ENCODE data around the gene KDM5C. TPM values are rescaled to one million over a fixed set of nuclear protein-coding genes. Genes with fewer than 3 reads are reported as not detected.
"Not testable (repeated sequence)": the region's sequence is repeated elsewhere in the genome, so short reads cannot be mapped to it uniquely, and the experiment has no call there.

The KDM5C gene
- total RNA-seq, 1 donor from 2014 or later, result 84.5 TPM

DNA sequence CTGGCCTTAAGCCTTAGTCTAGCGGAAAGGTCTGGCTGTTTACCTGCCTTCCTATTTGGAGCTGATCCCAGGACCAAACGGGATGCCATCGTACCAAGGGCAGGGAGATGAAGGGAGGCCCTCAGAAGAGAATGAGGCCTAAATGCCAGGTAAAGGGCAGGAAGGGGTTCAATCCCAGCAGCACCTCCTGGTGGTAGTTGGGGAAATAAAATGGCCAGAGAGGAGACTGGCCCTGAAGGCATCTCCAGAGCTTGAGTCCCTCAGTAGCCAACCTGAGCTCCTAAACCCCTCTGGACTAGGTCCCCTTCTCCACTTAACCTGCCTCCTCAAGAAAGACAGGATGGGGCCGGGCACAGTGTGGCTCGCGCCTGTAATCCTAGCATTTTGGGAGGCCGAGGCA is 53.7 kb downstream of the KDM5C start:
- H4K20me1 ChIP-seq (ENCODE audit: insufficient read depth, low read length), result no peaks in the 10 kb centered on the region
- Mint-ChIP-seq H3K4me3 (ENCODE audit: unreplicated experiment) (no peak overlapping the region), H3K27me3 (ENCODE audit: low read depth, unreplicated experiment) (no peaks in the 10 kb centered on the region), H3K9me3 (ENCODE audit: unreplicated experiment) (peaks cover 2% of the 10 kb centered on the region), H3K4me1 (ENCODE audit: low read depth, unreplicated experiment) (no peaks in the 10 kb centered on the region), H3K27ac (ENCODE audit: unreplicated experiment) (no peak overlapping the region), H3K36me3 (ENCODE audit: low read depth, unreplicated experiment) (peaks cover 4% of the 10 kb centered on the region)
- no peaks in the 10 kb centered on the region for H3K36me3 ChIP-seq (ENCODE audit: insufficient read depth, low read length)
- DNase-seq (ENCODE audit: low read depth) (no peak), FAIRE-seq (no peak)
- H3K9me3 ChIP-seq (ENCODE audit: insufficient read depth, low read depth, low read length), result no peaks in the 10 kb centered on the region
- no peak overlapping the region for H3K4me2 ChIP-seq (ENCODE audit: low read length)
- H2AFZ ChIP-seq (ENCODE audit: low read depth, low read length), result no peak overlapping the region
- no peak for TF ChIP-seq EZH2 (IDR thresholded peaks at IDR 0.05; ENCODE audit: insufficient read depth, low read length)
- TF ChIP-seq, protein P1, sequence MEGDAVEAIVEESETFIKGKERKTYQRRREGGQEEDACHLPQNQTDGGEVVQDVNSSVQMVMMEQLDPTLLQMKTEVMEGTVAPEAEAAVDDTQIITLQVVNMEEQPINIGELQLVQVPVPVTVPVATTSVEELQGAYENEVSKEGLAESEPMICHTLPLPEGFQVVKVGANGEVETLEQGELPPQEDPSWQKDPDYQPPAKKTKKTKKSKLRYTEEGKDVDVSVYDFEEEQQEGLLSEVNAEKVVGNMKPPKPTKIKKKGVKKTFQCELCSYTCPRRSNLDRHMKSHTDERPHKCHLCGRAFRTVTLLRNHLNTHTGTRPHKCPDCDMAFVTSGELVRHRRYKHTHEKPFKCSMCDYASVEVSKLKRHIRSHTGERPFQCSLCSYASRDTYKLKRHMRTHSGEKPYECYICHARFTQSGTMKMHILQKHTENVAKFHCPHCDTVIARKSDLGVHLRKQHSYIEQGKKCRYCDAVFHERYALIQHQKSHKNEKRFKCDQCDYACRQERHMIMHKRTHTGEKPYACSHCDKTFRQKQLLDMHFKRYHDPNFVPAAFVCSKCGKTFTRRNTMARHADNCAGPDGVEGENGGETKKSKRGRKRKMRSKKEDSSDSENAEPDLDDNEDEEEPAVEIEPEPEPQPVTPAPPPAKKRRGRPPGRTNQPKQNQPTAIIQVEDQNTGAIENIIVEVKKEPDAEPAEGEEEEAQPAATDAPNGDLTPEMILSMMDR (IDR thresholded peaks at IDR 0.05; ENCODE audit: insufficient read depth, low read depth, low read length), result no peak
- H3K27ac ChIP-seq (ENCODE audit: low read depth, low read length), result no peak overlapping the region
- no peaks in the 10 kb centered on the region for H3K4me1 ChIP-seq (ENCODE audit: insufficient read depth, low read length)
- no peak overlapping the region for H3K4me3 ChIP-seq (ENCODE audit: insufficient read depth, low read depth, low read length)
- H3K9ac ChIP-seq (ENCODE audit: low read length), result no peak overlapping the region
- no peaks in the 10 kb centered on the region for H3K79me2 ChIP-seq (ENCODE audit: insufficient read depth, low read length)
- H3K27me3 ChIP-seq (ENCODE audit: insufficient read depth, low read length), result no peaks in the 10 kb centered on the region

DNA sequence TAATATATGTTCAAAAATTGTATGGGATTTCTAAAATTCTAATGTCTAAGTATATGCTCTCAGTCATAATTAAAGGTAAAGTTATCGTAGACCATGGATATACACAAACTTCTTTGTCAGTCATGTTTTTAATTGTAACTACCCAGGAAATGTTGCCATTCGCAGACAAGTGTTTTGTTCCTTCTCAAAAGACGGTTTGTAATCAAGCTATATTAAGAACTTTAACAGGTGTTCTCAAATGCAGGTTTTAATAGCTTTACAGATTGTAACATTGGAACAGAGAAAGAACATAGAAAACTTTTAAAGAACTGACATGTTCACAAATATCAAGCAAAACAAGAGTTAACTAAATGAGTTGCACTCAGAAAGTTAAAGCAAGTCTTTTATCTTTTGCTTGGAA is 58.9 kb downstream of the KDM5C start:
- Histone ChIP-seq H3K4me3 (ENCODE audit: insufficient read depth, low read depth, low read length) (no peak overlapping the region), H2AFZ (ENCODE audit: low read depth, low read length) (no peak overlapping the region), H4K20me1 (ENCODE audit: insufficient read depth, low read length) (no peaks in the 10 kb centered on the region), H3K9me3 (ENCODE audit: insufficient read depth, low read depth, low read length) (no peaks in the 10 kb centered on the region), H3K9ac (ENCODE audit: low read length) (no peak overlapping the region), H3K79me2 (ENCODE audit: insufficient read depth, low read length) (no peaks in the 10 kb centered on the region), H3K4me1 (ENCODE audit: insufficient read depth, low read length) (no peaks in the 10 kb centered on the region), H3K4me2 (ENCODE audit: low read length) (no peak overlapping the region), H3K36me3 (ENCODE audit: insufficient read depth, low read length) (no peaks in the 10 kb centered on the region), H3K27me3 (ENCODE audit: insufficient read depth, low read length) (no peaks in the 10 kb centered on the region), H3K27ac (ENCODE audit: low read depth, low read length) (no peak overlapping the region)
- H3K4me1 Mint-ChIP-seq (ENCODE audit: low read depth, unreplicated experiment), result no peaks in the 10 kb centered on the region
- no peak overlapping the region for H3K4me3 Mint-ChIP-seq (ENCODE audit: unreplicated experiment)
- no peak for FAIRE-seq
- H3K27me3 Mint-ChIP-seq (ENCODE audit: low read depth, unreplicated experiment), result no peaks in the 10 kb centered on the region
- no peak for TF ChIP-seq EZH2 (IDR thresholded peaks at IDR 0.05; ENCODE audit: insufficient read depth, low read length)
- TF ChIP-seq, protein P1 (IDR thresholded peaks at IDR 0.05; ENCODE audit: insufficient read depth, low read depth, low read length), result no peak
- no peak for DNase-seq (ENCODE audit: low read depth)
- no peak overlapping the region for H3K27ac Mint-ChIP-seq (ENCODE audit: unreplicated experiment)
- no peaks in the 10 kb centered on the region for H3K36me3 Mint-ChIP-seq (ENCODE audit: low read depth, unreplicated experiment)
- no peaks in the 10 kb centered on the region for H3K9me3 Mint-ChIP-seq (ENCODE audit: unreplicated experiment)

DNA sequence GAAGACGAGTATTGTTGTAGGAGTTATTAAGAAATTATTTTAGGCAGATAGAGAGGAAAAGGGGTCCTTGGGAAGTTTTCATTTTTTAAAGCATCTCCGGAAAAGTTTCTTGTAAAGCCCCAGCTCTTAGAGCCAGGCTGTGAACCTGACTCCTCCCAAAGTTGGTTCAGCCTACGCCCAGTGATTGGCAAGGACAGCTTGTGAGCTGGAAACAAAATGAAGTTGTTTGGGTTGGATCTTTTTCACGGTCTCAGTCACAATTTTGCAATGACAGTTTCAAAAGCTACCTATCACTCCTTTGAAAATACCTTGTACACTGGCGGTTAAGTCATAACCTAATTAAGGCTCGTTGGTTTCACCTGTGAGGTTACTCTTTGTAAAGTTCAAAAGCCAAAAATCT is 60.4 kb downstream of the KDM5C start:
- H3K27ac ChIP-seq (ENCODE audit: low read depth, low read length); H2AFZ ChIP-seq (ENCODE audit: low read depth, low read length); H3K36me3 Mint-ChIP-seq (ENCODE audit: low read depth, unreplicated experiment); H3K9me3 ChIP-seq (ENCODE audit: insufficient read depth, low read depth, low read length); H3K4me1 Mint-ChIP-seq (ENCODE audit: low read depth, unreplicated experiment); DNase-seq (ENCODE audit: low read depth); H3K4me1 ChIP-seq (ENCODE audit: insufficient read depth, low read length); H3K27me3 ChIP-seq (ENCODE audit: insufficient read depth, low read length); H3K9me3 Mint-ChIP-seq (ENCODE audit: unreplicated experiment); H3K4me3 Mint-ChIP-seq (ENCODE audit: unreplicated experiment); H3K79me2 ChIP-seq (ENCODE audit: insufficient read depth, low read length); H3K27me3 Mint-ChIP-seq (ENCODE audit: low read depth, unreplicated experiment); H3K27ac Mint-ChIP-seq (ENCODE audit: unreplicated experiment); H3K9ac ChIP-seq (ENCODE audit: low read length); H3K4me3 ChIP-seq (ENCODE audit: insufficient read depth, low read depth, low read length); H3K4me2 ChIP-seq (ENCODE audit: low read length); FAIRE-seq; H3K36me3 ChIP-seq (ENCODE audit: insufficient read depth, low read length); H4K20me1 ChIP-seq (ENCODE audit: insufficient read depth, low read length): not testable (repeated sequence)
